NCI-H748 (cell line): ENCODE data around the gene ABCG8.

Experiments used
- DNase-seq: peaks from one replicate; lab custom pipeline; 2025; ENCODE audit not compliant: unreplicated experiment; lab: John Stamatoyannopoulos, UW

ABCG8 gene

DNA sequence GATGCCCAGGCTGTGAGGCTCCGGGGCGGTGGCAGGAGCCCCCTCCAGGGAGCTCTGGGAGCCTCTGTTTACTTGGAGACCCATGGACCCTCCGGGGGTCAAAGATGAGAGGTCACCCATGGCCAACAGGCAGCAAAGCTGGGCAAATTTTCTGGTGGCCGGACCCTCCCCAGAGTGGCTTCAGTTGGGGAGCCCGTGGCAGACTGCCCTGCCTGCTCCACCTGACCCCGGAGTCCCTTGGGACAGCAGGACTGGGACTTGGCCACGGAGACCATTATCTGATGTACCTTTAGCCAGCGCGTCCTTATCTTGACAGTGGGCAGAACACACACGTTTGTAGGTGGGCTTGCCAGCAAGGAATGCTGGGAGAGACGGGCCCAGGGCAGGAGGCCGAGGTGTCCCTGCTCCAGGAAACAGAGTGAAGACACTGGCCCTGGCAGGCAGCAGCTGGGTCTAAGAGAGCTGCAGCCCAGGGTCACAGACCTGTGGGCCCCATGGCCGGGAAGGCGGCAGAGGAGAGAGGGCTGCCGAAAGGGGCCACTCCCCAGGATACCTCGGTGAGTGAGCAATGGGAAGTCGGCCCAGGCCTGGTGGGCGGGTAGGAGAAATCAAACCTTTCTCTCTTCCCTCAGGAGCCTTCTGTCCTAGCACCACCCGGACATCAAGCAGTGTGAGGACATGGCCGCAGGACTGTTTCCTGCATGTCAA, at the start of gene ABCG8, which contains the start of gene ABCG5:
TSS of gene ABCG8 (plus strand) at position 412 of the 708 bp plus-strand sequence. CDS start at position 495, 83 bp downstream.
TSS of gene ABCG5 (minus strand) at position 280 of the 708 bp plus-strand sequence. CDS start at position 120, 160 bp downstream.
- DNase-seq: no peak

DNA sequence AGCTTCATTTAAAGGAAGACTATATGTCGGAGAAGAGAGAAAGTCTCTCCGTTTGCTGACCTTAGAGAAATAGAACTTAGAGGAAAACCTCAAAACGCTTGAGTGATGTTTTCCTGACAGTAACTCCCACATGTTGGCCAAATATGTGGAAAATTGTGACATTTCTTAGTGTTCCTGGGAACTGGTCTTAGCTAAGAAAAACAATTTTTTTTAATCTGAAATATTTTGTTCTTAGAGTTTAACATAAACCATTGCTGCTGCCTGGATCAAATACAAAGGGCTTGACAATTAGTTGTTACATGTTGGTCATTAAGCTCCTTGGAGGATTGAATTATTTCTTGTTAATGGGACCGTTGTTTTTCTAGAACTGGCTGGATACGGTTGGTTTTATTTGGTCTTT, 48.6 kb upstream of the ABCG8 start:
- DNase-seq: no peak

DNA sequence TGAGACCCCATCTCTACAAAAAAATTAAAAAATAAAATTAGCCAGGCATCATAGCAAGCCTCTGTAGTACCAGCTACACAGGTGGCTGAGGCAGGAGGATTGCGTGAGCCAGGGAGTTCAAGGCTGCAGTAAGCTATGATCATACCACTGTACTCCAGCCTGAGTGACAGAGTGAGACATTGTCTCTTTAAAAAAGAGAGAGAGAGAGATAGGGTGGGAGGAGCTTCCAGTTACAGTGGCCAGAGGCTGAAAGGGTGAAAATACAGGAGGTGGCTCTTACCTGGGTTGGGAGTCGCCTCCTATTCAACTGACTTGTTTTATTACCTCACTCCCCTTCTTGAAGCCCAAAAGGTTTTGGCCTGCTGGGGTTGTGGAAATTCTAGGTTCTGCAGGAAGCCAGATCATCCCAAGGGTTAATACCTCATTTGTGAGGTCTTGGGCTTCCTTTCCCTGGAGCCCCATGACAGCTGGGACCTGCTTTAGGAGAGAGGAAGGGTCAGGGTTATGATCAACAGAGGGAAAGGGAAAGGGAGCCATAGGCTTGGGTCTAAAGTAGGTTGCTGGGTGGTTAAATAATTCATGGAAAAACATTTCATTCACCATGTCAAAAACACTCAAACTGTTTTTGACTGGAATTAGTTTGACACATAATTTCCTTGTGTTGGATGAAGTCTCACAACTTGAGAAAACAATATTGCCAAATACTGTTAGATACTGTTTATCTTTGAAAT, 47.6 kb upstream of the ABCG8 start:
- DNase-seq: no peak

DNA sequence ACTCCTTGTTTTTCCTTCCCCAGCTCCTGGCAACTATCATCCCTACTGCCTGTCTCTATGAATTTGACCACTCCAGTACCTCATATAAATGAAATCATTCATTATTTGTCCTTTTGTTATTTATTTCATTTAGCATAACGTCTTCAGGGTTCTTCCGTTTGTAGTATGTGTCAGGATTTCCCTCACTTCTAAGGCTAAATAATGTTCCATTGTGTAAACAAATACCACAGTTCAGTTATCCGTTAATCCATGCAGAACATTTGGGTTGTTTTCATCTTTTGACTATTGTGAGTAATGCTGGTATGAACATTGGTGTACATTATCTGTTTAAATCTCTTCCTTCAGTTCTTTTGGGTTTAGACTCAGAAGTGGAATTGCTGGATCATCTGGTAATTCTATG, 46.1 kb upstream of the ABCG8 start:
- DNase-seq: no peak

DNA sequence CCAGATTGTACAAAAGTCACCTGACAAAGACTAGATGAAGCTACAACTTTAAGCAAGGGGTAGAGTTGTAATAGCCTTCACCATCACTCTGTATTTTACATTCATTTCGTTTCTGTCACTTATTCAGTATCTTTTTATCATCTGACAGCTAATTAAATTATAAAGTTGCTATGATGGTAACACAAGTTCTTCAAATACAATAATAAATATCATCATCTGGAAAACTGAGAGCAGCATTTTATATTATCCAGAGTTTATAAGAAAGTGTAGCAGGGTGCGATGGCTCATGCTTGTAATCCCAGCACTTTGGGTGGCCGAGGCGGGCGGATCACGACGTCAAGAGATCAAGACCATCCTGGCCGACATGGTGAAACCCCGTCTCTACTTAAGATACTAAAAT, 43.8 kb upstream of the ABCG8 start:
- no peak for DNase-seq

DNA sequence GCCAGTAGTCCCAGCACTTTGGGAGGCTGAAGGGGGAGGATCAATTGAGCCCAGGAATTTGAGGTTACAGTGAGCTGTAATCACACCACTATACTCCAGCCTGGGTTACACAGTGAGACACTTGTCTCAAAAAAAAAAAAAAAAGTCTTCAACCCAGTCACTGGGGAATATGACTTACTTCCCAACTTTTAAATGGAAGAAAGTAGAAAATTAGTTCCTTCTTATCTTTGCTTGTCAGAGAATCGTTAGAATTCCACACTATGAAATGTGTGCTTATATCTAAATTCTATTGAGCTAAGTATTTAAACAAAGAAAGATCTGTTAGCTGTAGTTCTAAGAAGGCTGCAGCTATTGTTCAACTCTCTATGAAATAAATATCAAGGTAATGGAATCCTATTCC, 42.6 kb upstream of the ABCG8 start:
- no peak for DNase-seq

DNA sequence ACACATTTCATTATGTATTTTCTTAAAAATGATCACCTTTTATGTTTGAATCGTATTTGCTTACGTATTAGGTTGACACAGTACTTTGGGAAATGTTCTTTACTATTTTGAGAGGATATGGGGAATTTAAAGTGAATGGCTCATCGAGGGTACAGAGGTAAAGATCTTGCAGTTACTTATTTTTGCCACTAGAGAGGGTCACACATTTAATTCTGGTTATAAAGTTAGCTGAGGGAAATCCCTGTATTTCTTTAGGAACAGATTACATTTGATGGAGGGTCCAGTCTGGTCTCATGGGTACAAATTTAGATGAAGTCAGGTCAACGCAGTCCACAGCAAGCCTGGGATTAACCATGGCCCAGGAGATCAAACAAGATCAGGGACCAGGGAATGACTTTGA, 40.5 kb upstream of the ABCG8 start:
- no peak for DNase-seq

DNA sequence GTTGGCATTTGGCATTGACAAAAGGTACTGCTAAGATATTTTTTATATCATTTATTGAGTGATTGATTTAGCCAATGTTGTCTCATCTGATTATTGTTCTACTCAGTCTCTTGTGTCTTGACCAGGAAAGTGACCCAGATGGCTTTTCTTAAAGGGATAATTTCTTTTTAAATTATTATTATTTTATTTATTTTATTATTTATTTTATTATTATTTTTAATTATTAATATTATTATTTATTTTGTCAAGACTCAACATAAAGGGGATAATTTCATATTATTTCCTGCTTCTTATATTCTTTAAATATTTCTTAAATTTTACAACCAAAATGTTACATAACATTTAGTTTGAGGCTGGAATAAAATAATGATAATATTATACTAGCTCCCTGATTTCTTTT, 37.9 kb upstream of the ABCG8 start:
- no peak for DNase-seq

DNA sequence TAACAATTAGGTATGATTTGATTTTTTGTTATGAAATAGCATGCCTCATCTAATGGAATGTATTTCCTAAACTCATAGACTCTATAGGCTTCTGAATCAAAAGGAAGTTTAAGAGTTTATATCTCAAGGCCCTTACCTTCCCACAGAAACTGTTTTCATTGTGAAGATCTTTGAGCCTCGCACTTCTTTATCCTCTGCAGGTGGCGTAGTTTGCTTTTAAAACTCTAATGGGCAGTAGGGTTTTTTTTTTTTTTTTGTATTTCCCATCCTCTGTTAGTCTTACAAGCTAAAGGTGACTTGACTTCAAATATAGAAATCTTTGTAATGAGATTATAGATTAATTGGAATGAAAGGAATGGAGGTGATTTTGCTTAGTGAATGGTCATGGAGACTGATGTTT, 36.6 kb upstream of the ABCG8 start:
- no peak for DNase-seq

DNA sequence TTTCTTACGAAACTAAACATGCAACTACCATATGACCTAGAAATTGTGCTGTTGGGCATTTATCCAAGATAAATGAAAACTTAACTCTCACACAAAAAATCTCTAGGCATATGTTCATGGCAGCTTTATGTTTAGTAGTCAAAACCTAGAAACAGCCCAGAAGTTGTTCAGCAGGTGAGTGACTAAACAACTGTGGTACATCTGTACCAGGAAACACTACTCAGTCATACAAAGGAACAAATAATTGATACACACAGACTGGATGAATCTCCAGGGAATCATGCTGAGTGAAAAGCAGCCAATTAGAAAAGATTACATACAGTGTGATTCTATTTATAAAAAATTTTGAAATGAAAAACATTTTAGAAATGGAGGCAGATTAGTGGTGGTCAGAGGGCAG, 35.7 kb upstream of the ABCG8 start:
- DNase-seq: no peak

DNA sequence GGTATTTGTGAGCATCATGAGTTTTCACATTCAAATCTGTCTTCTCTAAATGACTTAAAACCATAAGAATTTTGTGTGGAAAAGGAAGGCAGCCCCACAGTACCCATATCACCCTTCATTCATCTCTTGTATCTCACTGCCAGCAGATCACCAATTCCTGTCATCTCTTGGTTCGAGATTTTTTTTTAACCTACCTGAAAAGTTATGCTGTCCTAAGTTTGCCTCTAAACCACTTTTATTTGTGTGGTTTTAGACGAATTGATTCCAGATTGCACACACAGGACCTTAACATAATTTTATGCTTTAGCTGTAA, 32.1 kb upstream of the ABCG8 start:
- DNase-seq: no peak

DNA sequence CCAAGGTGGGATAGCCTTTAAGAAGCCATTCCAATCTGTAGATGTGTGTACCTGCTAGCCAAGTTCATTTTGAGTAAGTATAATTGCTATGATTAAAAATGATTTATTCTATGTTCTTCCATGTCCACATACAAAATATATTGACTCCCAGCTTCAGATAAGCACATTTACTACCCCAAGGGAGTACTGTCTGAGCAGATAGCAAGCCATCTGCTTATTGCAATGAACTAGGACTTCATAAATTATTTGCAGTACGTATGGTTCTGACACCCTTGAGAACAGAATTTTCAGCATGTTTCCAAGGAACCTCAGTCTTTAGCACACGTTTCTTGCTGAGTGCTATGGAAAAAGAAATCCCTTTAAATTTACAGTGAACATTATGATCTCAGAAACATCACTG, 28.3 kb upstream of the ABCG8 start:
- DNase-seq: no peak

DNA sequence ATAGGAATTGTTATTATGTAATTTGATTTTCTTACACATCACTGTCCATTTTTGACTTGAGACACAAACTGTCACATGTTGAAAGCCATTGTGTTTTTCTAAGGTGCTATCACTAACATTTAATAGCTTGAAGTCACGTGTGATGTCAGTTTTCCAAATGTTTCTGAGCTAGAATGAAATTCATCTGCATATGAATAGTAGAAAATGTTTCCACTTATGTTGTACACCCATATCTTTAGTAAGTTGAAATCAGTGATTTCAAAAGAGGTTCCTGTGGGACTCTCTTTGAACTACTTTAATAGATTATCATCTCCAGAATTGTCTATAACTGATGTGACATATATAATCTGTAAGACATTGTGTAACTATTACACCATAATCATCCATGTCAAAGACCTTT, 27.9 kb upstream of the ABCG8 start:
- DNase-seq: no peak

DNA sequence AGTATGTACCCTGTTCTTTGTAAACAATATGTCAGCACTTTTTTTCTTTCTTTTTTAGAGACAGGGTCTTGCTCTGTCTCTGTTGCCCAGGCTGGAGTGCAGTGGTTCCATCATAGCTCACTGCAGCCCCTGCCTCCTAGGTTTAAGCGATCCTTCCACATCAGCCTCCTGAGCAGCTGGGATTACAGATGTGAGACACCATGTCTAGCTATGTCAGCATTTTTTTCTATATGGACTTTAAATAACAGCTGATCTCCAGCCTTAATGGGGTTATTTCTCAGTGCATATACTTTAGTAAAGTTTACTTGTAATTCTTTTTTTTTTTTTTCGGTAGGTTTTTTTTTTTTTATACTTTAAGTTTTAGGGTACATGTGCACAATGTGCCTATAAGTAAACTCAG, 26.8 kb upstream of the ABCG8 start:
- no peak for DNase-seq

DNA sequence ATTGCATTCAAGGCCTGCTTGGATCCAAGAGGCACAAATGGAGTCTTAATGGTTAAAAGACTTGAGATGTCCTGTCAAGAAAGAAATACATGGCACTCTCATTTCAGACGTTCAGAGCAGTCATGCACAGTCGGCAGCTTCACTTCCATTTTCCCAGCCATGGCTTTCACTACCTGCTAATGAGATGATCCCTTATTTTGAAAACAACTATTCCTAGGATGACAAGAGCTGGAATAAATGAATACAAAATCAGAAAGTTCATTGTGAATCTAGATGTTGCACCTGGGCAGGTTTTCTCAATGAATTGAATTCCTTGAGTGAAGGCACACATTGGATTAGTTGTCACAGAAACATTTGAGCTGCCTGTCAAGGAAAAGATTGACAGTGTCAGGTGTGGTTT, 25.8 kb upstream of the ABCG8 start:
- no peak for DNase-seq

DNA sequence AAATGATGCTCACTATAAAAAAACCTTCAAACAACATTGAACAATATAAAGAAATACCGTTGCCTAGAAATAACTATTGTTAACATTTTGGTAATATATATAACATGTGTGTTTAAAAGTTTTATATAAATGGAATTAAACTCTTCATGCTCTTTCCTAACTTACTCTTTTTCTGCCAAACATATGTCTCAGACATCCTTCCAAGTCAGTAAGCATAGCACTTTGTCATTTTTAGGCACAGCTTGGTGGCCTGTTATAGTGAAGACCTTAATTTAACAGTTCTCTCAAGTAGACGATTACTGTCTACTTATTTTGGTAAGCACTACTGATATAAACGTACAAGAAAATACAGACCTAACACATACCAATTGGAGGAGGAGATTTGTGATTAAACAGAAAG, 24.1 kb upstream of the ABCG8 start:
- DNase-seq: no peak

DNA sequence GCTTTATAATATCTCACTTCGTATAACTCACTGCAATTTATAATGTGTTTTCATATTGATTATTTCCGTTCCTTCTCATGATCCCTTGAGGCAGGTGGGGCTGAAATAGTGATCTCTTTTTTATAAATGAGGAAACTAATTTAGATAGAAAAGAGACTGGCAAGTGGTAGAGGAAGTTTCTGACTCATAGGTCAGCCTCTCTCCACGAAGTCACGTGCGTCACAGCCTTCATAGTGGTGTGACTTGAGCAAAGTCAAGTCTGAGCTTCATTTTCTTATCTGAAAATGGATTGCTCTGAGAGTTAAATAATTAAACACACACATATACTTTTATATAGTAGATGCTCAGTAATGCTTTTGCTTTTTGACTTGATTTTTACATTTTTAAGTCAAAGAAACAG, 20.0 kb upstream of the ABCG8 start:
- DNase-seq: no peak

DNA sequence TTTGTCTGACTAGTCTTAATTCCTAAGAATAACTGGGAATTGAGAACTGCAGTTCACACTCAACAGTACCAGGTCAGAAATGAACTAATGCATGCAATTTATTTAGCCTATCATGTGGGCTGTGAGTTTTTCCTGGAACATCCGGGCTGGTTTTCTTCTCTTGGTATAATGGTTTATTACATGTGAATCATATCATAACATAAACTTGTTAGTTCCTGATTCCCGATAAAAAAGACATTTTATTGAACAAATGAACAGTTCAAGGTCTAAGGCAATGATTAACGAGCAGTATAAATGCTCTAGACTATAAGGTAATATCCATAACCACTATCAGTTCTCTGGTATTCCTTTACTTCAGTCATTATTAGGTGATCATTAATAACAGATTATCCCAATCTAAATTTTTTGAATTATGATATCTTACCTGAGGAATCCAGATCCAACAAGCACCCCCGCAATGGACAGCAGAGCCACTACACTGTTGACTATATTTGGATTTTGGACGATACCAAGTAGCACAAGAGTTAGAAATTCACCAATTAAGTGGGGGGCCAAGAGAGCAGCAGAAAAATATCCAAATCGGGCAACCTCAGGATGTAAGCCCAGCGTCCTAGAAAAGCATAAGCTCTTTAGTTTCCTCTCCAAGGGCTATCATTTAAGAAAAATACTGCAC, 19.1 kb upstream of the ABCG8 start:
- DNase-seq: no peak

DNA sequence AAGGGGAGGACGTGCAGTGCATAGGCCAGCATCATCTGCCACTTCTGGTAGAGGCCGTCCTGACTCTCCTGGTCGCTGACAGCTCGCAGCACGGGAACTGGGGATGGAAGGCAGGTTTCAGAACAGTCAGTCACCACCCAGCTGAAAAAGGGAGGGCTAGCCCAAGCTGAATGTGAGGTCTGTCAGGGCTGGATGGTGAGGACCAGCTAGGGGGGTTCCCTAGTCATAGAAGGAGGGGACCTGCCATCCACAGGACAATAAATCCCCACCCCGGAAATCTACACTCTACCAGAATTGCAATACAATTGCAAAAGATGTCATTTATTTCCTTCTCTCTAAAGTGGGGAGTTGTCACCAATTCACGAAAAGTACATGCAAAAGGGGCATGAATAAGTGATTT, 15.9 kb upstream of the ABCG8 start:
- no peak for DNase-seq

DNA sequence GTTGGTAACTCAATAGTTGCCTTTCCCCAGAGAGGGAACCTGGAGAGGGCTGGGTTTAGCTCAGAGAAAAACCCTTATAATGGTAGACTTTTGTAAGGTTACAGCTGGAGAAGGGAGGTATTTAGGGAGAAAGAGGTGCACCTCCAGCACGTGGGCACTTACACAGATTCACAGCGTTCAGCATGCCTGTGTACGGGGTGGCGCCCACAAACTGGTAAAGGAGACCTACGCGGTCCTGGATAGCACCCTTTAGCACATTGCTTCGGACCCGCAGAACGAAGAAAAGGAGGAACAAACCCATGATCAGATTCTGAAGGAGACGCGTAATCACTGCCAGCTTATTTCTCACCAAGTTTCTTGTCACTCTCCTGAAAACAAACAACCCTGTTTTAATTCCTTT, 15.0 kb upstream of the ABCG8 start:
- no peak for DNase-seq

DNA sequence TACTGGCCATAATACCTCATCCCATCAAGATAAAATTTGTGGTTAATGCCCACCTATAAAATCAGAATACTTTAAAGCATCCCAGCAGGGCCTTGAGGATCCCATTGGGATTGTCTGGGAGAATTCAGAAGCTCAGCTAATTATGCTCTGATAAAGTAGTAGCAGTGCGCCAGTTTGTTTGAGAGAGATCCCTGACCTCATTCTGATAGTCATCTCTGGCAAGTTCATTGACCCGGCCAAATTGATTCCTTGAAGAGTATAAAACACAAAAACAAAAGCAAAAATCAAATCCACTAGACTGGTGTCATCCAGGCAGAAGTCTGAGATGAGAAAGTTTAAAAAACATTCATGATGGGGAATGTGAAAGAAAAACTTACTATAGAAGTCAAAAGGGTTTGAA, 14.3 kb upstream of the ABCG8 start:
- no peak for DNase-seq

DNA sequence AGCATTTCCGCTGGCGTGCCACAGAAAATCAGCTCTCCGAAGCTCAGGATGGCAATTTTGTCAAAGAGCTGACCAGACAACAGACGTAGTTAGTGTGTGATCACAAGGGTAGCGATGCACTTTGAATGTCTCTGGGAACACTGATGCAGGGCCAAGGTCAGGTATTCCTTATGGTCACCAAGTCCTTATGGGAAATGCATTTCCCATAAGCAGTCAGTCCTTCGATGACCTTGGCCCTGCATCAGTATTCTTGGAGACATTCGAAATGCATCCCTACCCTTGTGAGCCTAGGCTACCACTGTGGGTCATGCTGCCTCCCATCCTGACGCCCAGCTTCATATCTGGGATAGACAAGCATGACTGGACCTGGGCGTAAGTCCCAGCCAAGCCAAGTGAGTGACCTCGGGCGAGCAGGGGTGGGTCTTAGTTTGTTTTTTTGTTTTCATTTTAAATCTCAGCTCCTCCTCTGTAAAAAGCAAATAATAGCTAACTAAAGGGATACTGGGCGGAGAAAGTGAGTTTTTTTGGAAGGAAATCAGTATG, 13.7 kb upstream of the ABCG8 start:
- DNase-seq: no peak
